ENCODE measurements around the gene OR4F6.

The OR4F6 gene

GRCh38 chr15:101804375-101804774 lies 1.1 kb downstream of the OR4F6 start:
- no peaks in the 10 kb centered on the region for H3K36me3 ChIP-seq (ENCODE audit: control insufficient read depth in 2 of 2, insufficient read depth in 2 of 2, low read length in 2 of 2)
- H3K9me3 ChIP-seq (ENCODE audit: control insufficient read depth in 2 of 2, low read length in 2 of 2), result no peaks in the 10 kb centered on the region
- H3K4me3 ChIP-seq (ENCODE audit: low read length in 2 of 2), result no peak overlapping the region
- H3K27ac ChIP-seq (ENCODE audit: low read depth in 2 of 2, low read length in 2 of 2), result no peak overlapping the region
- no peaks in the 10 kb centered on the region for H3K4me1 ChIP-seq (ENCODE audit: control insufficient read depth in 2 of 2, insufficient read depth in 2 of 2, low read length in 2 of 2)
- H3K27me3 ChIP-seq (ENCODE audit: control insufficient read depth in 2 of 2, insufficient read depth in 2 of 2, low read length in 2 of 2), result no peaks in the 10 kb centered on the region
- no peak overlapping the region for H3K9ac ChIP-seq (ENCODE audit: low read depth in 1 of 2, low read length in 2 of 2)

- Histone ChIP-seq H3K4me1 (ENCODE audit: control insufficient read depth in 2 of 2, insufficient read depth in 2 of 2, low read length in 2 of 2) (no peaks in the 10 kb centered on the region), H3K27ac (ENCODE audit: low read depth in 2 of 2, low read length in 2 of 2) (no peak overlapping the region), H3K4me3 (ENCODE audit: low read length in 2 of 2) (no peak overlapping the region), H3K9ac (ENCODE audit: low read depth in 1 of 2, low read length in 2 of 2) (no peak overlapping the region), H3K9me3 (ENCODE audit: control insufficient read depth in 2 of 2, low read length in 2 of 2) (no peaks in the 10 kb centered on the region), H3K27me3 (ENCODE audit: control insufficient read depth in 2 of 2, insufficient read depth in 2 of 2, low read length in 2 of 2) (no peaks in the 10 kb centered on the region), H3K36me3 (ENCODE audit: control insufficient read depth in 2 of 2, insufficient read depth in 2 of 2, low read length in 2 of 2) (no peaks in the 10 kb centered on the region)
These were observed 1.6 kb downstream of the OR4F6 start for GRCh38 chr15:101804941-101805340.

GRCh38 chr15:101805605-101806345 lies 2.5 kb downstream of the OR4F6 start:
- no peaks in the 10 kb centered on the region for H3K27me3 ChIP-seq (ENCODE audit: control insufficient read depth in 2 of 2, insufficient read depth in 2 of 2, low read length in 2 of 2)
- no peaks in the 10 kb centered on the region for H3K9me3 ChIP-seq (ENCODE audit: control insufficient read depth in 2 of 2, low read length in 2 of 2)
- H3K27ac ChIP-seq (ENCODE audit: low read depth in 2 of 2, low read length in 2 of 2), result no peak overlapping the region
- H3K36me3 ChIP-seq (ENCODE audit: control insufficient read depth in 2 of 2, insufficient read depth in 2 of 2, low read length in 2 of 2), result no peaks in the 10 kb centered on the region
- no peak overlapping the region for H3K9ac ChIP-seq (ENCODE audit: low read depth in 1 of 2, low read length in 2 of 2)
- H3K4me1 ChIP-seq (ENCODE audit: control insufficient read depth in 2 of 2, insufficient read depth in 2 of 2, low read length in 2 of 2), result no peaks in the 10 kb centered on the region
- no peak overlapping the region for H3K4me3 ChIP-seq (ENCODE audit: low read length in 2 of 2)

DNA sequence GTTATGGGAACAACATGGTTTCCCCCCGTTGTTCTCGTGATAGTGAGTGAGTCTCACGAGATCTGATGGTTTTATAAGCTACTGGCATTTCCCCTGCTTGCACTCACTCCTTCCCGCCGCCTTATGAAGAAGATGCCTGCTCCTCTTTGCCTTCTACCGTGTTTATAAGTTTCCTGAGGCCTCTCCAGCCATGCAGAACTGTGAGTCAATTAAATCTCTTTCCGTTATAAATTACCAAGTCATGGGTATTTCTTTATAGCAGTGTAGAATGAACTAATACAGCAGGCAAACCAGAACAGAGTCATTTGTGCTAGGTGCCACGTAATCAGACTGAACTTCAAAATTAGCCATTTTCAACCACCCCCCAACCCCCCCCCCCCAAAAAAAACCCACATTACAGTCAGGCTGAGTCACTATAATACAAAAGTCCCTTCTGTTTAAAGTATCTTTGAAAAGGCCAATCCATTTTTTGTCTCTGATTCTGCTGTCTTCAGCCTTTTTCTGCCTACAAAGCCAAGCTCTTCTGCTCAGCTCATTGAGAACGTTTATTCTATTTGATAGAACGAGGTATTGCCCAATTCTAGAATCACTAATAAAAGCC lies 4.1 kb downstream of the OR4F6 start:
- H3K36me3 ChIP-seq (ENCODE audit: control insufficient read depth in 2 of 2, insufficient read depth in 2 of 2, low read length in 2 of 2), result no peaks in the 10 kb centered on the region
- no peaks in the 10 kb centered on the region for H3K27me3 ChIP-seq (ENCODE audit: control insufficient read depth in 2 of 2, insufficient read depth in 2 of 2, low read length in 2 of 2)
- H3K4me3 ChIP-seq (ENCODE audit: low read length in 2 of 2), result no peak overlapping the region
- H3K9ac ChIP-seq (ENCODE audit: low read depth in 1 of 2, low read length in 2 of 2), result no peak overlapping the region
- H3K9me3 ChIP-seq (ENCODE audit: control insufficient read depth in 2 of 2, low read length in 2 of 2), result no peaks in the 10 kb centered on the region
- H3K4me1 ChIP-seq (ENCODE audit: control insufficient read depth in 2 of 2, insufficient read depth in 2 of 2, low read length in 2 of 2), result no peaks in the 10 kb centered on the region
- no peak overlapping the region for H3K27ac ChIP-seq (ENCODE audit: low read depth in 2 of 2, low read length in 2 of 2)

DNA sequence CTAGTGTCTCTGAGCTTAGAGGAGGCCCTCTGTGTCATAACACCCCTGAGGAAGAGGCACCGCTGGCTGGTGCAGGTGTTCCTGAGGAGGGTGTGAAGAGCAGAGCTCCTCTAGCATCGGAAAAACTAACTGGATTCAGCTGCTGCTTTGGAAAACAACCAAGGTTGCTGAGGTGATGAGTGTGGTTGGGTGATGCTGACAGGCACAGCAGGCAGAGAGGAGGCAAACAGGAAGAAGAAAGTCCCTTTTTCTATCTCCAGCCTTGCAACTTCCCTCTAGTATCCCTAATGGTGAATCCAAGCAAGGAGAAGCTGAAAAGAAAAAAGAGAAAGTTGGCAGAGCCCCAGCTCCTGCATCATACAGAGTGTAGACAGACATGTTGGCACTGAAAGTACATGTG lies 4.9 kb downstream of the OR4F6 start:
- Histone ChIP-seq H3K4me1 (ENCODE audit: control insufficient read depth in 2 of 2, insufficient read depth in 2 of 2, low read length in 2 of 2) (no peaks in the 10 kb centered on the region), H3K27ac (ENCODE audit: low read depth in 2 of 2, low read length in 2 of 2) (no peak overlapping the region), H3K4me3 (ENCODE audit: low read length in 2 of 2) (no peak overlapping the region), H3K27me3 (ENCODE audit: control insufficient read depth in 2 of 2, insufficient read depth in 2 of 2, low read length in 2 of 2) (no peaks in the 10 kb centered on the region), H3K36me3 (ENCODE audit: control insufficient read depth in 2 of 2, insufficient read depth in 2 of 2, low read length in 2 of 2) (no peaks in the 10 kb centered on the region), H3K9me3 (ENCODE audit: control insufficient read depth in 2 of 2, low read length in 2 of 2) (no peaks in the 10 kb centered on the region), H3K9ac (ENCODE audit: low read depth in 1 of 2, low read length in 2 of 2) (no peak overlapping the region)

DNA sequence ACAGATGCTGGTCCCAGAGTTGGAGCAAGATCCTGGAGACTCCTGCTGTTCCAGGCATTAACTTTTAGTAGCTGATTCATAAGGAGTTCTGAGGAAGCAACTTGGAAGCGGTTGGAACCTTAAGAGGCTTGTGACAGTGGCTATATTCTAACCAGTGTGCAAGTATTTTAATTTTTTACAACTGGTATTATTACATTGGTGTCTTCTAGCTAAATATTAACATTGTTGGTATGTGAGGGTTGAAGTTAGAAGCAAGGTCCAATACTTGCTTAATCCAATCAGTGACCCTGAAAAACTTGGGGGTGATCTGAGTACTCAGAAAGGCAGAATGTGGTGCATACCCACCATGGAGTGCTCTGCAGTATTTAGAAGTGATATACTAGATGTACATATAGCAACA lies 7.1 kb downstream of the OR4F6 start:
- Histone ChIP-seq H3K4me3 (ENCODE audit: low read length in 2 of 2) (no peak overlapping the region), H3K27ac (ENCODE audit: low read depth in 2 of 2, low read length in 2 of 2) (no peak overlapping the region), H3K36me3 (ENCODE audit: control insufficient read depth in 2 of 2, insufficient read depth in 2 of 2, low read length in 2 of 2) (no peaks in the 10 kb centered on the region), H3K9ac (ENCODE audit: low read depth in 1 of 2, low read length in 2 of 2) (no peak overlapping the region), H3K9me3 (ENCODE audit: control insufficient read depth in 2 of 2, low read length in 2 of 2) (no peaks in the 10 kb centered on the region), H3K27me3 (ENCODE audit: control insufficient read depth in 2 of 2, insufficient read depth in 2 of 2, low read length in 2 of 2) (no peaks in the 10 kb centered on the region), H3K4me1 (ENCODE audit: control insufficient read depth in 2 of 2, insufficient read depth in 2 of 2, low read length in 2 of 2) (no peaks in the 10 kb centered on the region)

DNA sequence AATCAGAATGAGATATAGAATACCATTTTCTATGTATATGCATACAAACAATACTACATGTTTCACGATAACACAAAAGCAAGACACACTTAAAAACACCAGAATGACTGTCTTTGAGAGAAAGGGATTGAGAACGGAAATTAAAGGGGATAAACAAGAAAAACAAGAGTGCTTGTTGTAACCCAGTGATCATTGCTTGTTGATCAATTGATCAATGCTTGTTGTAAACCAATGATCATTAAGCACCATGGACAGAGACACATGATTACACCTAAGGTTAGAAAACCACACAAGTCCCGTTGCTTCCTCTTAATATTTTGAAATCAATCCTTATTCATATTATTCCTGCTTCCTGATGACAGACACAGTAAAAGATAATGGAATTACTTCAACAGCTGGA lies 7.6 kb downstream of the OR4F6 start:
- no peaks in the 10 kb centered on the region for H3K27me3 ChIP-seq (ENCODE audit: control insufficient read depth in 2 of 2, insufficient read depth in 2 of 2, low read length in 2 of 2)
- no peaks in the 10 kb centered on the region for H3K36me3 ChIP-seq (ENCODE audit: control insufficient read depth in 2 of 2, insufficient read depth in 2 of 2, low read length in 2 of 2)
- no peaks in the 10 kb centered on the region for H3K4me1 ChIP-seq (ENCODE audit: control insufficient read depth in 2 of 2, insufficient read depth in 2 of 2, low read length in 2 of 2)

GRCh38 chr15:101811902-101812301 lies 8.6 kb downstream of the OR4F6 start, which contains the start of gene OR4F15:
OR4F15 (plus strand) TSS chr15:101812202; CDS start chr15:101818187, 5,985 bp downstream.
- Histone ChIP-seq H3K4me3 (ENCODE audit: low read length in 2 of 2) (no peak within 1 kb of the TSS), H3K27me3 (ENCODE audit: control insufficient read depth in 2 of 2, insufficient read depth in 2 of 2, low read length in 2 of 2) (no peaks in the 10 kb centered on the region), H3K27ac (ENCODE audit: low read depth in 2 of 2, low read length in 2 of 2) (no peak within 1 kb of the TSS), H3K4me1 (ENCODE audit: control insufficient read depth in 2 of 2, insufficient read depth in 2 of 2, low read length in 2 of 2) (no peaks in the 10 kb centered on the region), H3K36me3 (ENCODE audit: control insufficient read depth in 2 of 2, insufficient read depth in 2 of 2, low read length in 2 of 2) (no peaks in the 10 kb centered on the region), H3K9me3 (ENCODE audit: control insufficient read depth in 2 of 2, low read length in 2 of 2) (no peaks in the 10 kb centered on the region), H3K9ac (ENCODE audit: low read depth in 1 of 2, low read length in 2 of 2) (no peak within 1 kb of the TSS)

More for the DNA sequence above, 7.6 kb downstream of the OR4F6 start:
- Histone ChIP-seq H3K9ac (ENCODE audit: low read depth in 1 of 2, low read length in 2 of 2) (no peak overlapping the region), H3K9me3 (ENCODE audit: control insufficient read depth in 2 of 2, low read length in 2 of 2) (no peaks in the 10 kb centered on the region), H3K27ac (ENCODE audit: low read depth in 2 of 2, low read length in 2 of 2) (no peak overlapping the region), H3K4me3 (ENCODE audit: low read length in 2 of 2) (no peak overlapping the region)

- Histone ChIP-seq H3K9ac (ENCODE audit: low read depth in 1 of 2, low read length in 2 of 2) (no peak overlapping the region), H3K27me3 (ENCODE audit: control insufficient read depth in 2 of 2, insufficient read depth in 2 of 2, low read length in 2 of 2) (no peaks in the 10 kb centered on the region), H3K4me1 (ENCODE audit: control insufficient read depth in 2 of 2, insufficient read depth in 2 of 2, low read length in 2 of 2) (no peaks in the 10 kb centered on the region), H3K4me3 (ENCODE audit: low read length in 2 of 2) (no peak overlapping the region), H3K27ac (ENCODE audit: low read depth in 2 of 2, low read length in 2 of 2) (no peak overlapping the region), H3K9me3 (ENCODE audit: control insufficient read depth in 2 of 2, low read length in 2 of 2) (no peaks in the 10 kb centered on the region), H3K36me3 (ENCODE audit: control insufficient read depth in 2 of 2, insufficient read depth in 2 of 2, low read length in 2 of 2) (no peaks in the 10 kb centered on the region)
These were observed 10.7 kb downstream of the OR4F6 start for GRCh38 chr15:101813803-101814534.

DNA sequence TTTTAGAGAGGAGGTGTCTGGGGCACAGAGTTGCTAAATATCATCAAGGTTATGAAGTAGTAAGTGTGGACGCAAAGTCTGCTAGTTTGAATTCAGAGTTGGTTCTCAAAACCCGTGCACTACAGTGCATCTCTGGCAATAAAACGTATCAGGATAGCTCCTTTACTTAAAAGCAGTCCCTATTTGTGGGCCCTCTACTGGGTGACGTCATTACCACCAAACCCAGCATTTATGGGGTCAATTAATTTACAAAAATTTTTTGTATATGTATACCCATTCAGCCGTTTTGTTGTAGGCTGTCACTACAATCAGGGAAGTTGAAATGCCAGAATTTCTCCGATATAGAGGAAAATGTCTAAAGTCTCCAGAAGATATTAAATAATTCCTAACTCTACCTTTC lies 17.5 kb downstream of the OR4F6 start:
- H3K9ac ChIP-seq (ENCODE audit: low read depth in 1 of 2, low read length in 2 of 2), result no peak overlapping the region
- no peaks in the 10 kb centered on the region for H3K4me1 ChIP-seq (ENCODE audit: control insufficient read depth in 2 of 2, insufficient read depth in 2 of 2, low read length in 2 of 2)
- no peaks in the 10 kb centered on the region for H3K36me3 ChIP-seq (ENCODE audit: control insufficient read depth in 2 of 2, insufficient read depth in 2 of 2, low read length in 2 of 2)
- H3K4me3 ChIP-seq (ENCODE audit: low read length in 2 of 2), result no peak overlapping the region
- H3K27ac ChIP-seq (ENCODE audit: low read depth in 2 of 2, low read length in 2 of 2), result no peak overlapping the region
- H3K27me3 ChIP-seq (ENCODE audit: control insufficient read depth in 2 of 2, insufficient read depth in 2 of 2, low read length in 2 of 2), result no peaks in the 10 kb centered on the region
- no peaks in the 10 kb centered on the region for H3K9me3 ChIP-seq (ENCODE audit: control insufficient read depth in 2 of 2, low read length in 2 of 2)
